ENCODE results near the gene SLC40A1. TPM values are rescaled to one million over a fixed set of nuclear protein-coding genes. Genes with fewer than 3 reads are reported as not detected.

The SLC40A1 gene
- total RNA-seq, 1 donor: 10.9 TPM

DNA sequence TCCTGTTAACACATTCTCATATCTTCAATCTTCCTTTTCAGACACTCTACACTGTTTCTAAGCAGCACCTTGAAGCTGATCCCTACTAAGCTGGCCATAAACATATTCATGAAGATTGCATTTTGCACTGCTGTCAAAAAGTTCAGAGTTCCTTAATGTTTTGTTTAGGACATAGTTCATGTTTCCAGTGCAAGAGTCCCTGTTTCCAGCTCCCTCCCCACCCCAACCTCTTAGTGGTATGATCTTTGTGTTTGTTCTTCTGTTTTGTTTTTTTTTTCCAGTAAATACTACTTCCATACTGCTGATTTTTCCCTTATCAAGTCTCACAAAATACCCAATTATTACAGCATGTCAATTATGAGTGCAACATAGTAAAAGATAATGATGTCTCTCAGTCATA, 4.1 kb upstream of the SLC40A1 start:
- H3K9me3 ChIP-seq (ENCODE audit: low read depth, low read length): no peaks in the 10 kb centered on the region
- no peak overlapping the region for H2AFZ ChIP-seq (ENCODE audit: low read length)
- H3K27ac ChIP-seq (ENCODE audit: low read depth, low read length): no peak overlapping the region
- no peaks in the 10 kb centered on the region for H3K79me2 ChIP-seq (ENCODE audit: insufficient read depth, low read length)
- no peak for DNase-seq (ENCODE audit: insufficient read length, low spot score, missing footprints)
- no peaks in the 10 kb centered on the region for H4K20me1 ChIP-seq (ENCODE audit: insufficient read depth, low read length)
- no peak overlapping the region for H3K4me2 ChIP-seq (ENCODE audit: insufficient read depth, low read length)
- H3K4me3 ChIP-seq (ENCODE audit: insufficient read depth, low read length): no peak overlapping the region
- peaks cover 51% of the 10 kb centered on the region for H3K27me3 ChIP-seq (ENCODE audit: insufficient read depth, low read length)
- peaks cover 8% of the 10 kb centered on the region for H3K4me1 ChIP-seq (ENCODE audit: insufficient read depth, low read length)
- no peaks in the 10 kb centered on the region for H3K36me3 ChIP-seq (ENCODE audit: insufficient read depth, low read length)
- TF ChIP-seq CTCF (IDR thresholded peaks at IDR 0.05; ENCODE audit: extremely low read depth, low read depth, low read length): no peak

DNA sequence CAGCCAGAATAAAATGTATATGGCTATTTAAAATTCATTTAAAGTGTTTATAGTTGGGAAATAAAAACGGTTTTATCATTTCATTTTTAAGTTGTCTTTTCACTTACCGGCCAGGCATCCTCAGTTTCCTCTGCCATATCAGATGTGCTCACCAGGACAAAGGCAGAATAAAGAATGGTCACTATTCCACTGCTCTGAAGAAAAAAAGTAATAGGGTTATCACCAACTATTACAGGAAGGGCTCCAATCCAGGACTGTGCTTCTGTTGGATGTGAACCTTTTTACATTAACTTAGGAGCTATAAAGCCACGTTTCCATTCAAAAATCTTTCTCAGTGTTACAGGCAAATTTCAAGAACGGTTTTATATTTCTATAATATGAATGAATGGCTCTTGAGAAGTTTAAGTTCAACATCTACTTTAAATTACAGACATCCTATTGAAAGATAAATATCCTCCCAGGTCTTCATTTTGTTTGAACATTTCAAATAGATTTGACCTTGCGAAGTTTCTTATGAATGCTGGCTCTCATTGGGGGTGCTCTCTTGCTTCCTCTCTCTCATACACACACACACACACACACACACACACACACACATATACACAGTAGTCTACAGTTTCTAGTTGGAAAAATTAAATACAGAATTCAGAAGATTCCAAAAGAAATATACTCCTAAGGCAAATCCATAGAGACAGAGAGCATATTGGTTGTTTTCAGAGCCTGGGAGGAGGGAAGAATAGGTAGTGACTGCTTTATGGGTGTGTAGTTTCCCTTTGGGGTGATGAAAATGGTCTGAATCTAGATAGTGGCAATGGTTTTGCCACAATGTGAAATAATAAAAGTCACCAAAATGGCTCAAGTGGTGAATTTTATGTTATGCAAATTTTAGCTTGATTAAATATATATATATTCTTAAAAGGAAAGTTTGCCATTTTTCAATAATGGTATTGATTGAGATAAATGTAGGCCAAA, 2.9 kb upstream of the SLC40A1 start:
- Histone ChIP-seq H3K79me2 (ENCODE audit: insufficient read depth, low read length) (no peaks in the 10 kb centered on the region), H3K4me3 (ENCODE audit: insufficient read depth, low read length) (no peak overlapping the region), H3K9me3 (ENCODE audit: low read depth, low read length) (no peaks in the 10 kb centered on the region), H3K36me3 (ENCODE audit: insufficient read depth, low read length) (no peaks in the 10 kb centered on the region), H3K27me3 (ENCODE audit: insufficient read depth, low read length) (peaks cover 57% of the 10 kb centered on the region), H2AFZ (ENCODE audit: low read length) (no peak overlapping the region), H3K4me2 (ENCODE audit: insufficient read depth, low read length) (no peak overlapping the region), H3K4me1 (ENCODE audit: insufficient read depth, low read length) (peaks cover 8% of the 10 kb centered on the region), H4K20me1 (ENCODE audit: insufficient read depth, low read length) (no peaks in the 10 kb centered on the region), H3K27ac (ENCODE audit: low read depth, low read length) (no peak overlapping the region)
- no peak for TF ChIP-seq CTCF (IDR thresholded peaks at IDR 0.05; ENCODE audit: extremely low read depth, low read depth, low read length)
- peak; percentile 44 for DNase-seq (ENCODE audit: insufficient read length, low spot score, missing footprints)

- Histone ChIP-seq H3K4me2 (ENCODE audit: insufficient read depth, low read length) (no peak overlapping the region), H3K4me1 (ENCODE audit: insufficient read depth, low read length) (peaks cover 8% of the 10 kb centered on the region), H3K36me3 (ENCODE audit: insufficient read depth, low read length) (no peaks in the 10 kb centered on the region), H4K20me1 (ENCODE audit: insufficient read depth, low read length) (no peaks in the 10 kb centered on the region), H3K27me3 (ENCODE audit: insufficient read depth, low read length) (peaks cover 64% of the 10 kb centered on the region), H3K4me3 (ENCODE audit: insufficient read depth, low read length) (no peak overlapping the region), H3K79me2 (ENCODE audit: insufficient read depth, low read length) (no peaks in the 10 kb centered on the region), H3K27ac (ENCODE audit: low read depth, low read length) (no peak overlapping the region), H3K9me3 (ENCODE audit: low read depth, low read length) (no peaks in the 10 kb centered on the region), H2AFZ (ENCODE audit: low read length) (no peak overlapping the region)
- no peak for TF ChIP-seq CTCF (IDR thresholded peaks at IDR 0.05; ENCODE audit: extremely low read depth, low read depth, low read length)
- no peak for DNase-seq (ENCODE audit: insufficient read length, low spot score, missing footprints)
Observed at GRCh38 chr2:189582809-189583192, 2.2 kb upstream of the SLC40A1 start.

GRCh38 chr2:189582140-189582808, 1.7 kb upstream of the SLC40A1 start:
- Histone ChIP-seq H3K9me3 (ENCODE audit: low read depth, low read length) (no peaks in the 10 kb centered on the region), H3K27me3 (ENCODE audit: insufficient read depth, low read length) (peaks cover 69% of the 10 kb centered on the region), H3K36me3 (ENCODE audit: insufficient read depth, low read length) (no peaks in the 10 kb centered on the region), H3K79me2 (ENCODE audit: insufficient read depth, low read length) (no peaks in the 10 kb centered on the region), H3K4me1 (ENCODE audit: insufficient read depth, low read length) (peaks cover 8% of the 10 kb centered on the region), H4K20me1 (ENCODE audit: insufficient read depth, low read length) (no peaks in the 10 kb centered on the region), H3K27ac (ENCODE audit: low read depth, low read length) (no peak overlapping the region), H3K4me3 (ENCODE audit: insufficient read depth, low read length) (no peak overlapping the region), H2AFZ (ENCODE audit: low read length) (no peak overlapping the region), H3K4me2 (ENCODE audit: insufficient read depth, low read length) (no peak overlapping the region)
- no peak for TF ChIP-seq CTCF (IDR thresholded peaks at IDR 0.05; ENCODE audit: extremely low read depth, low read depth, low read length)
- DNase-seq (ENCODE audit: insufficient read length, low spot score, missing footprints): no peak
